HEK293 (cell line): Measurements from ENCODE around the gene HSD17B2.

Experiments used
- CTCF ChIP-seq: fragments of 450-650 bp; formaldehyde crosslinking; IDR thresholded peaks from 2 replicates; pipeline ENCODE4 v1.5.1; 2016; ENCODE audit warnings: missing biosample characterization, missing genetic modification characterization
- ZNF302 ChIP-seq: fragments of 450-650 bp; formaldehyde crosslinking; IDR thresholded peaks from 2 replicates; pipeline ENCODE4 v1.5.1; 2016; ENCODE audit warnings: missing biosample characterization, missing genetic modification characterization, low read depth
- ZSCAN30 ChIP-seq: fragments of 450-650 bp; IDR thresholded peaks from 2 replicates; pipeline ENCODE4 v1.5.1; 2018; ENCODE audit warnings: missing biosample characterization, mild to moderate bottlenecking, missing genetic modification characterization, moderate library complexity

DNA sequence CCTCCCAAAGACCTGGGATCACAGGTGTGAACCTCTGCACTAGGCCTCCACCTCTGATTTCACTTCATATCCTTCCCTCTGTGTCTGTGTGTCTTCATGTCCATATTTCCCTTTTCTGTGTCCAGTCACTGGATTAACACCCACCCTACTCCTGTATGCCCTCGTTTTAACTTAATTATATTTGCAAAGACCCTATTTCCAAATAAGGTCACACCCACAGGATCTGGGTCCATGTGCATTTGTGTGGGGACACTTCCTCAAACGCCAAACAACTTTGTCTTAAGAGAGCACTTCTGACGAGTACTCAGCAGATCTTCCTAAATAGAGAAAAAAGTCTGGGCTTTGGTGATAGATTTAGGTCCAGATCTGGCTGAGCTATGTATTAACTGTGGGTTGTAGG is 78.7 kb downstream of the HSD17B2 start:
- no peak for TF ChIP-seq CTCF (tag by site-specific recombination)
- TF ChIP-seq ZNF302 = no peak
- no peak for TF ChIP-seq ZSCAN30 (tag by site-specific recombination)
